Coronary artery (tissue), 2 donors: Measurements from ENCODE around the gene CCER1.

ENCODE experiments used
- DNase-seq: peaks from one replicate; pipeline ENCODE4 v3.0.0-alpha.2; 2017; ENCODE audit warnings: low spot score
- H3K27ac ChIP-seq, 2 donors: fragments of 200-600 bp; sonication (generic); one replicate each; pipeline ENCODE4 v1.5.1; 2016 to 2019
- H3K4me3 ChIP-seq: fragments of 200-600 bp; sonication (generic); 2 replicates; pipeline ENCODE4 v1.5.1; 2016; ENCODE audit warnings: mild to moderate bottlenecking, moderate library complexity
- CTCF ChIP-seq: fragments of 200-600 bp; sonication (generic); IDR thresholded peaks from one replicate; pipeline ENCODE4 v1.5.1; 2019; ENCODE audit warnings: antibody characterized with exemption

CCER1 gene

DNA sequence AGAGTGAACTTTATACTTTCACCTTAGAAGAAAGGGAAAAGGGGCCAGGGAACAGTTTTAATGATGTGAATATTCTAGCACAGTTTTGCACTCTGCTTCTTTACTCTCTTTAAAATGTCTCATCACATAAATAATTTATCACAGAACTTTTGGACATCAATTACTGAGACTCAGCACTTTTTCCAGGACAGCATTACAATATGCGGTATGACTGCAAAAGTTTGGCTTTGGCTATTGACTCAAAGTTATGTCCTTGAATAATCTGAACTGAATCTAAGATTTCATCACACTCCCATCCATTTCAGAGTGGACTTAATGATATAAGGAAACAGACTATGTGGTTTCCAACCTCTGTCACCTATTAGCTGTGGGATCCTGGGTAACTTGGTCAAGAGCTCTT lies 11.7 kb downstream of the CCER1 start:
- TF ChIP-seq CTCF, result no peak
- no peak for DNase-seq
- Histone ChIP-seq H3K4me3 (no peak overlapping the region), H3K27ac (no peak overlapping the region)

GRCh38 chr12:90940872-90941499 lies 14.0 kb downstream of the CCER1 start:
- Histone ChIP-seq H3K27ac (no peak overlapping the region), H3K4me3 (no peak overlapping the region)
- TF ChIP-seq CTCF, result peak; percentile 28
- no peak for DNase-seq

DNA sequence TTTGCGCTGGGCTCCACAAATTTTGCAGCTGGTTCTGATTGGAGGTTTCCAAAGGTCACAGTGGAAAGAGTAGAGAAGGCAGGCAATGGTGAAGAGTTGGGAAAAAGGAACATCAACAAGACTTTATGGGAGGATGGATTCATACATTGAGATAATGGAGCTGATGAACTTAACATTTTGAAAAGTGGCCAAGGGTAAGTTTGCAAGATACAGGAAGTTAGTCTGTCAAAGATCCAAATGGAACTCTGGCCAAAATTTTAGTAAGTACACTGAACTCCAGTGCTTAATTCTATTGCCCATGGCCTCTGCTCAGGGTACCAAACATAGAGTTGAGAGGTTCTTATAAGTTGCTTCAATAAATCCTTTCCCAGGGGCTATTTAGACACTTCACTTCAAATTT lies 15.6 kb downstream of the CCER1 start:
- DNase-seq, result no peak
- Histone ChIP-seq H3K27ac (no peak overlapping the region), H3K4me3 (no peak overlapping the region)
- TF ChIP-seq CTCF, result no peak

- TF ChIP-seq CTCF, result no peak
- no peak for DNase-seq
- H3K27ac ChIP-seq, result no peak overlapping the region
- no peak overlapping the region for H3K4me3 ChIP-seq
These were observed 16.5 kb downstream of the CCER1 start for GRCh38 chr12:90938451-90938850.

- Histone ChIP-seq H3K27ac (no peak overlapping the region), H3K4me3 (no peak overlapping the region)
- DNase-seq, result no peak
- TF ChIP-seq CTCF, result no peak
These were observed 17.3 kb downstream of the CCER1 start for GRCh38 chr12:90937651-90938050.

- H3K27ac ChIP-seq, result no peak overlapping the region
- no peak for TF ChIP-seq CTCF
- DNase-seq, result no peak
- no peak overlapping the region for H3K4me3 ChIP-seq
These were observed 18.6 kb downstream of the CCER1 start for GRCh38 chr12:90936230-90937005.

DNA sequence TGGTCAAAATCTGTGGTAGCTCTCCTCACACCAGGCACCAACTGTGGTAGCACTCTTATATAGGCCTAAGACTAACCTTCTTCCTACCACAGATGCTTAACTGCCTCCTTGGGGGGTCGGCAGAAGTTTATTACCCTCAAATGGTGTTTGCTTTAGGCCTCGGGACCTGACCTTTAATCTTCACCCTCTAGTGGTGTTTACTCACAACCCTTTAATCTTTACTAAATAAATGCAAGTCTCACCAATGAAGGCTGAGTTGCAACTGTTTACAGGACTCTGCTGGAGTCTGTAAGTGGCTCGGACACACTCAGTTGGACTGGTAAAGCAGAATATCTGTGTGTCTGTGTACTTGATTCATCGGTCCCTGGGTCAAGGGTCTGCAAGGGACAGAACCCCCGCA lies 29.4 kb downstream of the CCER1 start:
- TF ChIP-seq CTCF, result no peak
- Histone ChIP-seq H3K27ac (no peak overlapping the region), H3K4me3 (no peak overlapping the region)
- no peak for DNase-seq
